ENCODE data around the gene ST3GAL3.
"Not testable (repeated sequence)": the region's sequence is repeated elsewhere in the genome, so short reads cannot be mapped to it uniquely, and the experiment has no call there.

Gene ST3GAL3

GRCh38 chr1:43817304-43817939 is 110.1 kb downstream of the ST3GAL3 start:
- in situ Hi-C loops (cut with MboI; ENCODE audit: low sequenced_read_pairs), result no loop called here

GRCh38 chr1:43818691-43819090 is 111.4 kb downstream of the ST3GAL3 start:
- in situ Hi-C loops (cut with MboI; ENCODE audit: low sequenced_read_pairs), result no loop called here

DNA sequence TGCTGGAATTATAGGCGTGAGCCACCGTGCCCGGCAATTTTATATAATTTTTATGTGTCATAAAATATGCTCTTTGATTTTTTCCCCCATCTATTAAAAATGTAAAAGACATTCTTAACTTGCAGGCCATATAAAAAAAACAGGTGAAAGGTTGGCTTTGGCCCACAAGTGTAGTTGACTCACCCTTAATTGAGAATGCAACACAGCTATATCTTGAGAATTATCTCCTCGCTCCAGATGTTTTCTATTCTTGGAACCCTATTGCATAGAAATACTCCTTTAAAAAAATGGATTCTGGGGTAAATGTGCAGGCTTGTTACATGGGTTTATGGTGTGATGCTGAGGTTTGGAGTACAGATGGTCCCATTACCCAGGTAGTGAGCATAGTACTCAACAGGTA is 112.0 kb downstream of the ST3GAL3 start:
- in situ Hi-C loops (cut with MboI; ENCODE audit: low sequenced_read_pairs), result no loop called here

- in situ Hi-C loops (cut with MboI; ENCODE audit: low sequenced_read_pairs), result no loop called here
Observed at GRCh38 chr1:43821471-43821870, 114.1 kb downstream of the ST3GAL3 start.

GRCh38 chr1:43822040-43822690 is 114.8 kb downstream of the ST3GAL3 start:
- in situ Hi-C loops (cut with MboI; ENCODE audit: low sequenced_read_pairs), result no loop called here

GRCh38 chr1:43824795-43825194 is 117.5 kb downstream of the ST3GAL3 start:
- in situ Hi-C loops (cut with MboI; ENCODE audit: low sequenced_read_pairs), result no loop called here

- in situ Hi-C loops (cut with MboI; ENCODE audit: low sequenced_read_pairs), result no loop called here
Observed at GRCh38 chr1:43828574-43828973, 121.2 kb downstream of the ST3GAL3 start.

DNA sequence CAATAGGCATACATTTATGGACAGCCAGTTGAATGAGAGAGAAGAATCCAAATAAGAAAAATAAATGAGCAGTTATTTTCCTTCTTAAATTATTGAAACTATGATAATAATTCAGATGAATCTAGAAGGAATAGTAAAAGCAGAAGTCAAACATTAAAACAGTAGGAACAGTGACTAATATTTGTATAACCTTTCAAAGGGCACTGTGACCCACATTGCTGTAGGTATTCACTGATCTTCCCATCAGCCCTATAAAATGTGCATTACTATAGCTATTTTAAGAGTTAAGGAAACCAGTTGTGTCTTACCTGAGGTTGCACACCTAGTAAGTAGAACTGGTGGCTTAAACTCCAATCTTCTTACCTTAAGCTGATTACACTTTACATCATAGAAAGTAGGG is 123.5 kb downstream of the ST3GAL3 start:
- in situ Hi-C loops (cut with MboI; ENCODE audit: low sequenced_read_pairs), result no loop called here

DNA sequence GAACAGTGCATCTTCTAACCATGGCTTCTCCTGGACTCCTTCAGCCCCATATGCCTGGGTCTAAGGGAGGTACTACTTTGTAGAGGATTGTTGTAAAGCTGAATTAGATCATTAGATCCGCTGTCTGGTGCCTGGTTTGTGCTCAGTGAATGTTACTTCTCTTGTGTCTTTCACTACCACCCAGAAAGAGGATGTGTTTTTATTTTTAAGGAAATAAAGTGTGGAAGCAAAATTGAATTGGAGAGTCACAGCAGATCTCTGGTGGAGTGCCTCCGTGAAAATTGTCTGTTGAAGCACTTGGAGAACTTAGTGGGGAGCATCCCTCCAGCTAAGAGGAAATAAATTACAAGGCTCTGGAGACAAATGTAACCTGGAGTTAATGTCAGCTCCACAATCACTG is 124.5 kb downstream of the ST3GAL3 start:
- in situ Hi-C loops (cut with MboI; ENCODE audit: low sequenced_read_pairs), result no loop called here

- in situ Hi-C loops (cut with MboI; ENCODE audit: low sequenced_read_pairs), result no loop called here
Observed at GRCh38 chr1:43832255-43832654, 124.9 kb downstream of the ST3GAL3 start.

DNA sequence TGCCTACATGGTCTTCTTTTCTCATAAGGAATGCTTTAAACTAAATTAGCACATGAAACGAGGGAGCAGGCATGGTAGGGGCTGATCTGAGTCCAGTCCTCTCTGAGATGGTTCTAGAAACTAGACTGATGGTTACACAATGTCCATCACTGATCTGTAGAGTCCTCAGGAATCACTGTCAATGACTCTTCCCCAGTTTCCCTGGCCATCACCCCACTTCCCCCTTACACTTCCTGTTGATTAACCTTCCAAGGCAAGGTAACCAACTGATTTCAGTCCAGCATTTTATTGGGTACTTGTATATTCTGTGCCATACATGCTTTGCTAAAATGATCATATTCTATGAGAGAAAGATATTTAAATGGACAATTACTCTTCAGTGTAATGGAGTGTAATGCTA is 125.7 kb downstream of the ST3GAL3 start:
- in situ Hi-C loops (cut with MboI; ENCODE audit: low sequenced_read_pairs), result no loop called here

DNA sequence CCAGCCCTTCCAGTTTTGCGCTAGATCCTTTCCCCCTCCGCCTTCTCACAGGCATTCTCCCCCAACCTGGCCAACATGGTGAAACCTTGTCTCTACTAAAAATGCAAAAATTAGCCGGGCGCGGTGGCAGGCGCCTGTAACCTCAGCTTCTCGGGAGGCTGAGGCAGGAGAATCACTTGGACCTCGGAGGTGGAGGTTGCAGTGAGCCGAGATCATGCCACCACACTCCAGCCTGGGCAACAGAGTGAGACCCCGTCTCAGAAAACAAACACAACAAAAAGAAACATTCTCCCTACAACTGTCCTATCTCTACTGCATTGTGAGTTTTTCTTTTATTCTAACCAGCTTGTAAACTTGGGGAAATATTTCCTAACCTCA is 126.6 kb downstream of the ST3GAL3 start:
- in situ Hi-C loops (cut with MboI; ENCODE audit: low sequenced_read_pairs), result not testable (repeated sequence)

GRCh38 chr1:43834280-43835081 is 127.1 kb downstream of the ST3GAL3 start:
- in situ Hi-C loops (cut with MboI; ENCODE audit: low sequenced_read_pairs), result no loop called here

DNA sequence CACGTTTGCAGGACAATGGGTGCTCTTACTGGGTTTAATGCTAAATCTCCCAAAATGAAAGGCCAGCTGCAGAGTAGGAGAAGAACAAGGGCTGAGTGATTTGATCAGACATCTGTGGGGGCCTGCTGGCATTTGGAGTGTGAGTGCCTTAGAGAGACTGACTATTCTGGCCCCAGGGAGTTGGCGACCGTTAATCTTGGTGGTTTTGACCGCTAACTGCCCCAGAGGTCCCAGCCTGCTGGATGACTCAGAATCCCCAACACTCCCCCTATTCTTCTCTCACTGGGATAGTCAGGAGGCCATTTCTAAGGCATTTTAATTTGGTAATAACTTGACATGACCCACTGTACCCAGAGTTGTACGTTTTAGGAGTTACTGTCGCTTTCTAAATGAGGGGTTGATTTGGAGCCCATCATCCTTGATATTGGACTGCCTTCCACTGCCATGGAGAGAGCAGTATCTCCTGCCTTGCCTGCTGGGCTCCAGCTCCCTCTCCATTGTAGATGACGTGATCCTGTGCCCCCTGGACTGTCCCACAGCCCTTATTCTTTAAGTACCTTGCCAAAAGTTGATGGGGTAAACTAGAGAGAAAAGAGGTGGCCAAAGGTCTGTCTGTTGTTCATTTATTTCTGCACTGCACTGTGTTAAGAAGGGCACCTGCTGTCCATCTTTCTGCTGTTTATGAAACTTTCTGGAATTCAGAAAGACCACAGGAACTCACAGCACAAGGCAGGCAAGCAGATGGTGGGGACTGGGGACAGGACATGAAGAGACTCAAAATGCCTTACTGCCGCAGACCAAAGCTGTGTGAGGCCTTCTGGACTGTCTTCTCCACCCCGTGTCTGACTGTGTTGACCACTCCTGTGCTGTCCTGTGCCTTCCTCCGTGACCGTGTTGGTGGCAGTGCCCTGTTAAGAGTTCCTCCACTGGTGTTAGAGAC is 128.0 kb downstream of the ST3GAL3 start:
- in situ Hi-C loops (cut with MboI; ENCODE audit: low sequenced_read_pairs), result no loop called here

GRCh38 chr1:43836267-43836951 is 129.1 kb downstream of the ST3GAL3 start:
- in situ Hi-C loops (cut with MboI; ENCODE audit: low sequenced_read_pairs), result no loop called here

GRCh38 chr1:43839056-43839455 is 131.7 kb downstream of the ST3GAL3 start:
- in situ Hi-C loops (cut with MboI; ENCODE audit: low sequenced_read_pairs), result no loop called here

DNA sequence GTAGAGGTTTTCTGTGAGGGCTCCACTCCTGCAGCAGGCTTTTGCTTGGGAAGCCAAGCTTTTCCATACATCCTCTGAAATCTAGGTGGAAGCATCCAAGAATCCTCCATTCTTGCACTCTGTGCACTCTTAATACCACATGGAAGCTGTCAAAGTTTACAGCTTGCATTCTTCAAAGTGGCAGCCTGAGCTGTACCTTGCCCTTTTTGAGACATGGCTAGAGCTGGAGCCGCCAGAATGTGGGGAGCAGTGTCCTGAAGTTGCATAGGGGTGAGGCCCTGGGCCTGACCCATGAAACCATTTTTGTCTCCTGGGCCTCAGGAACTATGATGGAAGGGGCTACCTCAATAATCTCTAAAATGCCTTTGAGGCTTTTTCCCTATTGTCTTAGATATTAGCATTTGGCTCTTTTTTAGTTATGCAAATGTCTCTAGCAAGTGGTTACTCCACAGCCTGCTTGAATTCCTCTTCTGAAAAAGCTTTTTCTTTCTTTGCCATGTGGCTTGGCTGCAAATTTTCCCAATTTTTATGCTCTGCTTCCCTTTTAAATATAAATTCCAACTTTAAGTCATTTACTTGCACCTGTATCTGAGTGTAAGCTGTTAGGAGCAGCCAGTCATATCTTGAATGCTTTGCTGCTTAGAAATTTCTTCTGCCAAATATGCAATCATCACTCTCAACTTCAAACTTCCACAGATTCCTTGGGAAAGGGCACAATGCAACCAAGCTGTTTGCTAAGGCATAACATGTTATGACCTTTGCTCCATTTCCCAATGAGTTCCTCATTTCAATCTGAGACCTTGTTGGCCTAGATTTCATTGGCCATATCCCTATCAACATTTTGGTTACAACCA is 134.2 kb downstream of the ST3GAL3 start:
- in situ Hi-C loops (cut with MboI; ENCODE audit: low sequenced_read_pairs), result no loop called here

DNA sequence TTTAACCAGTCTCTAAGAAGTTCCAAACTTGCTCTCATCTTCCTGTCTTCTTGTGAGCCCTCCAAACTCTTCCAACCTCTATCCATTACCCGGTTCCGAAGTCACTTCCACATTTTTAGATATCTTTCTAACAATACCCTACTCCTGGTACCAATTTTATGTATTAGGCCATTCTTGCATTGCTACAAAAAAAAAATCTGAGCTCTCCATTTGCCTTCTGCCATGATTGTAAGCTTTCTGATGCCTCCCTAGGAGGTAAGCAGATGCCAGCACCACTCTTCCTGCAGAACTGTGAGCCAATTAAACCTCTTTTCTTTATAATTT is 134.8 kb downstream of the ST3GAL3 start:
- in situ Hi-C loops (cut with MboI; ENCODE audit: low sequenced_read_pairs), result no loop called here

DNA sequence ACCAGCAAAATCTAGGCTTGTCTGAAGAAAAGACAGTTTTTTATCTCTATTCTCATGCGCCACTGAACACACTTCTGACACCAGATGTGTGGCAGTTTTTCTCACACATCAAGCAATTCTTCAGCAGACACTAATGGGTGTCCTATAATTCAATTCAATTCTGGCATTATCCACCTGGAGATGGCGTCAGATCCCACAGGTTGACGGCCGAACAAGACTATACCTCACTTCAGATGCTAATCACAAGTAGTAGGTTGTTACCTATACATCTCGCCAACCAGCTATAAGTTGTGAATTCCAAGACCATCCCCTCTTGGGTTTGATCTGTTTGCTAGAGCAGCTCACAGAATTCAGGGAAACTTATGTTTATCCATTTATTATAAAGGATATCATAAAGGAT is 136.3 kb downstream of the ST3GAL3 start:
- in situ Hi-C loops (cut with MboI; ENCODE audit: low sequenced_read_pairs), result no loop called here

GRCh38 chr1:43844114-43844513 is 136.8 kb downstream of the ST3GAL3 start:
- in situ Hi-C loops (cut with MboI; ENCODE audit: low sequenced_read_pairs), result no loop called here
